Suprapubic skin (tissue), 3 donors: Measurements from ENCODE around the gene IRX5.

Experiments used
- CTCF ChIP-seq, 2 donors: fragments of 200-600 bp in 1 of 2; fragments of 450-650 bp in 1 of 2; sonication (generic) in 1 of 2; IDR thresholded peaks; one replicate each; pipeline ENCODE4 v1.5.1; 2016 to 2019; ENCODE audit warnings: antibody characterized with exemption in 2 of 2, mild to moderate bottlenecking in 1 of 2, moderate library complexity in 1 of 2
- POLR2AphosphoS5 ChIP-seq, 3 donors: sonication (generic); formaldehyde crosslinking; IDR thresholded peaks; one replicate each; pipeline ENCODE4 v1.6.1; 2017; ENCODE audit warnings: antibody characterized with exemption in 3 of 3

- TF ChIP-seq CTCF (IDR thresholded peaks at IDR 0.05) (no peak), POLR2AphosphoS5 (IDR thresholded peaks at IDR 0.05) (no peak)
These were observed 46.1 kb downstream of the IRX5 start for GRCh38 chr16:54976651-54977200.
